ENCODE data around the gene ENG. TPM values are rescaled to one million over a fixed set of nuclear protein-coding genes. Genes with fewer than 3 reads are reported as not detected.

Gene ENG
- total and polyA plus RNA-seq, 2 of the 4 experiments (the other 2 are of a cell fraction) = 3.6 to 83.3 TPM

- Histone ChIP-seq H3K56ac (ENCODE audit: extremely low read depth, insufficient read depth, low read length) (no peak overlapping the region), H3K4me1 (ENCODE audit: control insufficient read depth, insufficient read depth, low read length) (peaks cover 11% of the 10 kb centered on the region), H4K20me1 (ENCODE audit: insufficient read depth, low read length) (peaks cover 37% of the 10 kb centered on the region), H2BK5ac (ENCODE audit: low read depth, low read length, poor library complexity, severe bottlenecking) (no peak overlapping the region), H3K9ac (ENCODE audit: low read depth, low read length) (no peak overlapping the region), H3K4ac (ENCODE audit: low read depth, low read length) (no peak overlapping the region), H3K4me2 (ENCODE audit: low read depth, low read length) (no peak overlapping the region), H2AK9ac (replicated peaks; ENCODE audit: low read depth, low read length, poor library complexity) (no peak overlapping the region), H3K36me3 (ENCODE audit: control insufficient read depth, insufficient read depth, low read length) (peaks cover 54% of the 10 kb centered on the region), H4K91ac (ENCODE audit: insufficient read depth, low read depth, low read length) (no peak overlapping the region), H3K23ac (ENCODE audit: low read depth, low read length) (no peak overlapping the region), H3K9me3 (ENCODE audit: control insufficient read depth, insufficient read depth, low read length) (peaks cover 15% of the 10 kb centered on the region), H2BK20ac (ENCODE audit: low read depth, low read length) (no peak overlapping the region), H4K8ac (ENCODE audit: low read depth in 2 of 2, low read length in 2 of 2) (no peak overlapping the region), H3K14ac (replicated peaks; ENCODE audit: low read depth, low read length) (no peak overlapping the region), H3K9me1 (ENCODE audit: insufficient read depth, low read length) (peaks cover 13% of the 10 kb centered on the region), H2AFZ (replicated peaks; ENCODE audit: low read length, poor library complexity) (no peak overlapping the region), H2BK15ac (ENCODE audit: low read depth, low read length) (no peak overlapping the region), H3K27ac (ENCODE audit: insufficient read depth, low read length) (no peak overlapping the region), H2BK120ac (ENCODE audit: low read depth, low read length) (no peak overlapping the region), H2AK5ac (ENCODE audit: low read depth, low read length) (no peak overlapping the region), H3K18ac (ENCODE audit: low read depth, low read length) (no peak overlapping the region), H3K27me3 (ENCODE audit: control insufficient read depth, insufficient read depth, low read length) (no peaks in the 10 kb centered on the region), H3K4me3 (ENCODE audit: insufficient read depth, low read depth, low read length) (no peak overlapping the region), H3K79me1 (ENCODE audit: low read depth in 1 of 2, low read length in 2 of 2) (peaks cover 13 to 64% of the 10 kb centered on the region in 2 experiments), H4K5ac (ENCODE audit: low read depth, low read length) (no peak overlapping the region)
- POLR2A ChIA-PET (ENCODE audit: unreplicated experiment) = no interaction called here
- ATAC-seq (ENCODE audit: low read depth) = no peak
- TF ChIP-seq RFX5 (IDR thresholded peaks at IDR 0.05; ENCODE audit: low read depth, low read length) (no peak), RCOR1 (IDR thresholded peaks at IDR 0.05; ENCODE audit: insufficient replicate concordance, low read length) (no peak), CHD1 (IDR thresholded peaks at IDR 0.05; ENCODE audit: low read depth, low read length) (no peak)
- in situ Hi-C loops (cut with MboI; ENCODE audit: low sequenced_read_pairs) = no loop called here
- no peak for DNase-seq
- no TSS peak for BruUV-seq (replicated peaks)
- WGBS, 2 experiments (ENCODE audit: extremely low coverage in 2 of 2, insufficient read length in 1 of 2) = 100% methylated on average over 2 of the region's 4 CpGs; no CpG with 5 or more reads in 1 of the 2 experiments
- CTCF ChIA-PET = no interaction called here
- dilution Hi-C loops (cut with HindIII; ENCODE audit: low sequenced_read_pairs, unreplicated experiment) = no loop called here
- intact Hi-C loops (cut with micrococcal nuclease) = no loop called here
These were observed 38.9 kb upstream of the ENG start for GRCh38 chr9:127893392-127893791.
